OCI-LY3 (cell line): ENCODE data around the gene ENPEP.

ENCODE experiments used
- EZH2phosphoT487 ChIP-seq: fragments of 200-600 bp; shearing (Covaris generic); IDR thresholded peaks from 2 replicates; pipeline ENCODE4 v1.6.1; 2018; ENCODE audit warnings: antibody characterized with exemption, mixed run types, low read depth
- TF ChIP-seq, protein P1 (sequence below): fragments of 200-600, 300-600 bp; sonication (generic); IDR thresholded peaks from 2 replicates; pipeline ENCODE4 v1.5.1; 2014; ENCODE audit warnings: antibody characterized with exemption, low read length, low read depth

GRCh38 chr4:110505440-110505839 is 29.5 kb downstream of the ENPEP start:
- TF ChIP-seq, protein P1, sequence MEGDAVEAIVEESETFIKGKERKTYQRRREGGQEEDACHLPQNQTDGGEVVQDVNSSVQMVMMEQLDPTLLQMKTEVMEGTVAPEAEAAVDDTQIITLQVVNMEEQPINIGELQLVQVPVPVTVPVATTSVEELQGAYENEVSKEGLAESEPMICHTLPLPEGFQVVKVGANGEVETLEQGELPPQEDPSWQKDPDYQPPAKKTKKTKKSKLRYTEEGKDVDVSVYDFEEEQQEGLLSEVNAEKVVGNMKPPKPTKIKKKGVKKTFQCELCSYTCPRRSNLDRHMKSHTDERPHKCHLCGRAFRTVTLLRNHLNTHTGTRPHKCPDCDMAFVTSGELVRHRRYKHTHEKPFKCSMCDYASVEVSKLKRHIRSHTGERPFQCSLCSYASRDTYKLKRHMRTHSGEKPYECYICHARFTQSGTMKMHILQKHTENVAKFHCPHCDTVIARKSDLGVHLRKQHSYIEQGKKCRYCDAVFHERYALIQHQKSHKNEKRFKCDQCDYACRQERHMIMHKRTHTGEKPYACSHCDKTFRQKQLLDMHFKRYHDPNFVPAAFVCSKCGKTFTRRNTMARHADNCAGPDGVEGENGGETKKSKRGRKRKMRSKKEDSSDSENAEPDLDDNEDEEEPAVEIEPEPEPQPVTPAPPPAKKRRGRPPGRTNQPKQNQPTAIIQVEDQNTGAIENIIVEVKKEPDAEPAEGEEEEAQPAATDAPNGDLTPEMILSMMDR, result no peak
- TF ChIP-seq EZH2phosphoT487, result no peak
